CD4-positive, alpha-beta T cell (primary cell): ENCODE results near the gene RNF114. TPM values are rescaled to one million over a fixed set of nuclear protein-coding genes. Genes with fewer than 3 reads are reported as not detected.

Experiments
- ATAC-seq: fragments of 200-7000 bp; cut with Tn5 transposase; one replicate; pipeline ENCODE4 v1.10.0; 2022; ENCODE audit warnings: mild to moderate bottlenecking; ENCODE audit not compliant: poor library complexity
- CTCF ChIA-PET: fragments of 350-600 bp; sonication (Branson Sonifier 250); formaldehyde crosslinking; loops from one replicate; lab custom pipeline; 2021; ENCODE audit warnings: antibody characterized with exemption, inconsistent platforms; lab: Charles Lee
- POLR2A ChIA-PET: fragments of 350-600 bp; sonication (Branson Sonifier 250); formaldehyde crosslinking; loops from one replicate; lab custom pipeline; 2021; ENCODE audit warnings: antibody characterized with exemption, inconsistent platforms; lab: Charles Lee
- DNase-seq, 14 experiments: peaks; one replicate each; pipeline ENCODE4 v3.0.0-alpha.2; 2013 to 2020; ENCODE audit warnings: mixed read lengths in 2 of 14
- H3K27ac ChIP-seq, 2 donors: one replicate each; pipeline versions ENCODE4 v1.5.1 to v1.7.0; 2013; ENCODE audit warnings: low read length in 2 of 2, low read depth in 1 of 2, mild to moderate bottlenecking in 1 of 2
- H3K27me3 ChIP-seq, 2 experiments: 1 replicate in 1 of 2; 2 replicates in 1 of 2; pipeline versions ENCODE4 v1.6.1 to v1.7.0; 2013; ENCODE audit warnings: low read length in 2 of 2, control low read depth in 1 of 2, mild to moderate bottlenecking in 1 of 2, moderate library complexity in 1 of 2; ENCODE audit not compliant: insufficient read depth in 2 of 2, control insufficient read depth in 1 of 2
- H3K36me3 ChIP-seq: one replicate; pipeline ENCODE4 v1.6.1; 2013; ENCODE audit warnings: low read length, control low read depth; ENCODE audit not compliant: insufficient read depth
- H3K4me1 ChIP-seq: one replicate; pipeline ENCODE4 v1.6.1; 2013; ENCODE audit warnings: low read length, control low read depth; ENCODE audit not compliant: insufficient read depth
- H3K4me3 ChIP-seq: one replicate; pipeline ENCODE4 v1.5.1; 2013; ENCODE audit warnings: mild to moderate bottlenecking, low read length, moderate library complexity
- H3K9me3 ChIP-seq, 2 experiments: 1 replicate in 1 of 2; 2 replicates in 1 of 2; pipeline versions ENCODE4 v1.6.1 to v1.7.0; 2013; ENCODE audit warnings: low read length in 2 of 2, mild to moderate bottlenecking in 2 of 2, control low read depth in 1 of 2, moderate library complexity in 1 of 2; ENCODE audit not compliant: control insufficient read depth in 1 of 2, insufficient read depth in 1 of 2
- H3K27ac Mint-ChIP-seq: one replicate; pipeline ENCODE4 v1.8.0; 2020; ENCODE audit warnings: mixed read lengths
- H3K27me3 Mint-ChIP-seq: one replicate; pipeline ENCODE4 v1.8.0; 2021; ENCODE audit warnings: mixed read lengths
- H3K36me3 Mint-ChIP-seq: one replicate; pipeline ENCODE4 v1.8.0; 2021; ENCODE audit warnings: low read depth, mixed read lengths
- H3K4me1 Mint-ChIP-seq: one replicate; pipeline ENCODE4 v1.8.0; 2021; ENCODE audit warnings: low read depth, mixed read lengths
- H3K4me3 Mint-ChIP-seq: one replicate; pipeline ENCODE4 v1.8.0; 2020; ENCODE audit warnings: mild to moderate bottlenecking, mixed read lengths
- H3K9me3 Mint-ChIP-seq: one replicate; pipeline ENCODE4 v1.8.0; 2020; ENCODE audit warnings: mixed read lengths
- CTCF ChIP-seq: fragments of 200-600 bp; IDR thresholded peaks from one replicate; pipeline ENCODE4 v1.8.0; 2022; ENCODE audit warnings: antibody characterized with exemption, mild to moderate bottlenecking
- intact Hi-C, 2 experiments: fragments of 100-400 bp; cut with DNase I in 1 of 2; cut with micrococcal nuclease in 1 of 2; formaldehyde crosslinking; loops; one replicate each; pipeline versions ENCODE4 v1.15.1 to v1.9.0; 2023 to 2025; cut with DNase I, micrococcal nuclease
- total RNA-seq, 174 experiments: library from RNA in 2 of 174; stranded (reverse) in 2 of 174; gene quantifications; one replicate each; pipeline ENCODE4 v1.2.3 and lab custom pipeline; 2021 to 2026

The RNF114 gene
- total RNA-seq, 2 experiments from 2014 or later = 129 to 132 TPM

GRCh38 chr20:49909499-49910339, 26.5 kb upstream of the RNF114 start:
- intact Hi-C loops = loop anchor here in 1 of 2 experiments (10.0 kb wide), 1 partner anchor 95 kb away; the partner anchor contains the start of gene SLC9A8
- ChIA-PET CTCF (no interaction called here), POLR2A (no interaction called here)
- H3K27me3 ChIP-seq = no peaks in the 10 kb centered on the region
- H3K4me1 ChIP-seq = peaks cover 20% of the 10 kb centered on the region
- H3K36me3 ChIP-seq = peaks cover 45% of the 10 kb centered on the region
- TF ChIP-seq CTCF = no peak
- ATAC-seq (no peak), DNase-seq (no peak)
- H3K4me3 ChIP-seq = no peak overlapping the region
- no peaks in the 10 kb centered on the region for H3K9me3 Mint-ChIP-seq
- H3K9me3 ChIP-seq = no peaks in the 10 kb centered on the region
- H3K27ac ChIP-seq = no peak overlapping the region
- no peaks in the 10 kb centered on the region for H3K27me3 Mint-ChIP-seq
- H3K36me3 Mint-ChIP-seq = peaks cover 44% of the 10 kb centered on the region
- H3K4me3 Mint-ChIP-seq = no peak overlapping the region
- H3K27ac Mint-ChIP-seq = no peak overlapping the region
- peaks cover 33% of the 10 kb centered on the region for H3K4me1 Mint-ChIP-seq

GRCh38 chr20:49910340-49910706, 25.9 kb upstream of the RNF114 start:
- Histone ChIP-seq H3K36me3 (peaks cover 39% of the 10 kb centered on the region), H3K27ac (no peak overlapping the region), H3K27me3 (no peaks in the 10 kb centered on the region), H3K9me3 (no peaks in the 10 kb centered on the region), H3K4me1 (peaks cover 23% of the 10 kb centered on the region), H3K4me3 (no peak overlapping the region)
- intact Hi-C loops = loop anchor here in 1 of 2 experiments (10.0 kb wide), 1 partner anchor 96 kb away; the partner anchor contains the start of gene SLC9A8
- ATAC-seq (no peak), DNase-seq (no peak)
- H3K27me3 Mint-ChIP-seq = no peaks in the 10 kb centered on the region
- no peak overlapping the region for H3K4me3 Mint-ChIP-seq
- H3K27ac Mint-ChIP-seq = no peak overlapping the region
- TF ChIP-seq CTCF = no peak
- CTCF ChIA-PET = no interaction called here
- H3K36me3 Mint-ChIP-seq = peaks cover 41% of the 10 kb centered on the region
- peaks cover 35% of the 10 kb centered on the region for H3K4me1 Mint-ChIP-seq
- POLR2A ChIA-PET = no interaction called here
- H3K9me3 Mint-ChIP-seq = no peaks in the 10 kb centered on the region

- Histone ChIP-seq H3K27me3 (no peaks in the 10 kb centered on the region), H3K4me3 (no peak overlapping the region), H3K36me3 (peaks cover 9% of the 10 kb centered on the region), H3K4me1 (peaks cover 33% of the 10 kb centered on the region), H3K27ac (no peak overlapping the region), H3K9me3 (no peaks in the 10 kb centered on the region)
- Mint-ChIP-seq H3K27ac (peak overlapping the region; percentile 99), H3K27me3 (no peaks in the 10 kb centered on the region), H3K9me3 (no peaks in the 10 kb centered on the region), H3K4me1 (peaks cover 45% of the 10 kb centered on the region), H3K36me3 (peaks cover 27% of the 10 kb centered on the region), H3K4me3 (peak overlapping the region; percentile 98)
- intact Hi-C loops = loop anchor here (2.0 to 10.0 kb wide), 3 partner anchors 15 to 101 kb away; partner anchors contain the start of gene SLC9A8 (in 2 of the 2)
- TF ChIP-seq CTCF = no peak
- ChIA-PET CTCF (interaction anchor here (0.5 to 1.7 kb wide), 4 partner anchors 33 to 181 kb away, joined by 3 to 4 read pairs (median 3); no protein-coding TSS in a partner anchor), POLR2A (interaction anchor here (1.2 to 1.3 kb wide), 2 partner anchors 21 to 23 kb away, joined by 5 to 6 read pairs; partner anchors contain the start of gene RNF114)
- DNase-seq = no peak
- ATAC-seq = no peak
These were observed 22.7 kb upstream of the RNF114 start for GRCh38 chr20:49913399-49914047.
